Thoracic aorta (tissue), 2 donors: ENCODE measurements around the gene HPS3. TPM values are rescaled to one million over a fixed set of nuclear protein-coding genes. Genes with fewer than 3 reads are reported as not detected.

Source experiments
- ATAC-seq: fragments of 150-250 bp; one replicate; pipeline ENCODE4 v1.8.0; 2017; ENCODE audit warnings: low read depth; ENCODE audit not compliant: insufficient number of reproducible peaks, low FRiP score
- DNase-seq: peaks from one replicate; pipeline ENCODE4 v3.0.0-alpha.2; 2020; ENCODE audit warnings: low spot score
- H3K27ac ChIP-seq, 2 donors: fragments of 200-600 bp; sonication (generic); 1 replicate in 1 of 2; 2 replicates in 1 of 2; pipeline ENCODE4 v1.5.1; 2016; ENCODE audit warnings: mild to moderate bottlenecking in 2 of 2, moderate library complexity in 2 of 2
- H3K27me3 ChIP-seq: fragments of 200-600 bp; sonication (generic); replicated peaks from 2 replicates; pipeline ENCODE4 v1.6.0; 2016; ENCODE audit warnings: mild to moderate bottlenecking; ENCODE audit not compliant: insufficient read depth
- H3K36me3 ChIP-seq: fragments of 200-600 bp; sonication (generic); one replicate; pipeline ENCODE4 v1.5.1; 2016
- H3K4me1 ChIP-seq, 2 donors: fragments of 200-600 bp; sonication (generic); 1 replicate in 1 of 2; 2 replicates in 1 of 2; pipeline versions ENCODE4 v1.5.1 to v1.6.0; 2016; ENCODE audit warnings: low read depth in 2 of 2, mild to moderate bottlenecking in 1 of 2; ENCODE audit not compliant: control insufficient read depth in 1 of 2
- H3K4me3 ChIP-seq: fragments of 200-600 bp; sonication (generic); 2 replicates; pipeline ENCODE4 v1.5.1; 2016; ENCODE audit warnings: mild to moderate bottlenecking
- H3K9me3 ChIP-seq: fragments of 200-600 bp; sonication (generic); 2 replicates; pipeline ENCODE4 v1.5.1; 2016
- total RNA-seq, 2 donors: library from RNA; depleted of rRNA; stranded (reverse); fragments of >200 nt; gene quantifications; one replicate each; pipeline versions ENCODE4 v1.1.0 to v1.2.3, GENCODE V29; 2016
- TF ChIP-seq, protein P1 (sequence below): fragments of 200-600 bp; sonication (generic); IDR thresholded peaks from one replicate; pipeline ENCODE4 v1.5.1; 2019; ENCODE audit warnings: antibody characterized with exemption

HPS3 gene, protein sequence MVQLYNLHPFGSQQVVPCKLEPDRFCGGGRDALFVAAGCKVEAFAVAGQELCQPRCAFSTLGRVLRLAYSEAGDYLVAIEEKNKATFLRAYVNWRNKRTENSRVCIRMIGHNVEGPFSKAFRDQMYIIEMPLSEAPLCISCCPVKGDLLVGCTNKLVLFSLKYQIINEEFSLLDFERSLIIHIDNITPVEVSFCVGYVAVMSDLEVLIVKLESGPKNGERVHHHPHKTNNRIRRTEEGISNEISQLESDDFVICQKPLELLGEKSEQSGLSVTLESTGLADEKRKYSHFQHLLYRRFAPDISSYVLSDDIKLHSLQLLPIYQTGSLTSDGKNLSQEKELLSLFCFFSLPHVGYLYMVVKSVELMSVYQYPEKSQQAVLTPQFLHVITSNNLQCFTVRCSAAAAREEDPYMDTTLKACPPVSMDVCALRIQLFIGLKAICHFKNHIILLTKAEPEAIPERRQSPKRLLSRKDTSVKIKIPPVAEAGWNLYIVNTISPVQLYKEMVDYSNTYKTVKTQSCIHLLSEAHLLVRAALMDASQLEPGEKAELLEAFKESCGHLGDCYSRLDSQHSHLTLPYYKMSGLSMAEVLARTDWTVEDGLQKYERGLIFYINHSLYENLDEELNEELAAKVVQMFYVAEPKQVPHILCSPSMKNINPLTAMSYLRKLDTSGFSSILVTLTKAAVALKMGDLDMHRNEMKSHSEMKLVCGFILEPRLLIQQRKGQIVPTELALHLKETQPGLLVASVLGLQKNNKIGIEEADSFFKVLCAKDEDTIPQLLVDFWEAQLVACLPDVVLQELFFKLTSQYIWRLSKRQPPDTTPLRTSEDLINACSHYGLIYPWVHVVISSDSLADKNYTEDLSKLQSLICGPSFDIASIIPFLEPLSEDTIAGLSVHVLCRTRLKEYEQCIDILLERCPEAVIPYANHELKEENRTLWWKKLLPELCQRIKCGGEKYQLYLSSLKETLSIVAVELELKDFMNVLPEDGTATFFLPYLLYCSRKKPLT
- 10 to 100 TPM; 21.3 to 22.9 TPM for total RNA-seq

DNA sequence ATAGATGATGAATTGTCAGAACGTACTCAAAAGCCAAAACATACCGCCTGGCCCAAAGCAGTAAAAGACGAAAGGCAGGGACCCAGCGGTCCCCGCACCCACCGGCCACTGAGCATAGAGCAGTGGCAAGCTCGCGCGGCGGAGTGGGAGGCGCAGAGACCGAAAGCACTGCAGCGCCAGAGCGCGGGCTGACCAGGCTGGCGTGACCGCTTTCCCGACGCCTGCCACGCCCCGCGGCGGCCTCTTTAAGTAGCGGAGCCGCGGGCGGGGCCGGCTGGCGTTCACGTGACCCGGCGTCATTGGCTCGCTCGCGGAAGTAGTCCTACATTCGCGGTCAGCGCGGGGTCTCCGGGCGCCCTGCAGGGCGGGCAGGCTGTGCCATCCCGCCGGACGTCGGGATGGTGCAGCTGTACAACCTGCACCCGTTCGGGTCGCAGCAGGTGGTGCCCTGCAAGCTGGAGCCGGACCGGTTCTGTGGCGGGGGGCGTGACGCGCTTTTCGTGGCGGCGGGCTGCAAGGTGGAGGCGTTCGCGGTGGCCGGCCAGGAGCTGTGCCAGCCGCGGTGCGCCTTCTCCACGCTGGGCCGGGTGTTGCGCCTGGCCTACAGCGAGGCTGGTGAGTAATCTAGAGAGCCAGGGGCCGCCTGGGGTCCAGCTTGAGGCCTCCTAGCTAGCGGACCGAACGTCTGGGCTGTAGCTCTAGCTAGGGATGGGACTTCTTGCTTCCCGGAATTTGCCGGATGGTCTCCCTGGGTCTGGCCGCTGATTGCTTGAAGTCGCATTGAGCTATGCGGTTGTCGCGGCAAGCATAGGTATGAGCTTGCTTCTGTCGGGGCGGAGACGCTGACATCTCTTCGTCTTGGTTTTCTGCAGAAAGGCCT is at the start of gene HPS3:
Gene HPS3, plus strand, starts transcription at position 313 of the 880 bp plus-strand sequence. Its CDS starts 86 bp downstream, at position 399.
- TF ChIP-seq, protein P1, sequence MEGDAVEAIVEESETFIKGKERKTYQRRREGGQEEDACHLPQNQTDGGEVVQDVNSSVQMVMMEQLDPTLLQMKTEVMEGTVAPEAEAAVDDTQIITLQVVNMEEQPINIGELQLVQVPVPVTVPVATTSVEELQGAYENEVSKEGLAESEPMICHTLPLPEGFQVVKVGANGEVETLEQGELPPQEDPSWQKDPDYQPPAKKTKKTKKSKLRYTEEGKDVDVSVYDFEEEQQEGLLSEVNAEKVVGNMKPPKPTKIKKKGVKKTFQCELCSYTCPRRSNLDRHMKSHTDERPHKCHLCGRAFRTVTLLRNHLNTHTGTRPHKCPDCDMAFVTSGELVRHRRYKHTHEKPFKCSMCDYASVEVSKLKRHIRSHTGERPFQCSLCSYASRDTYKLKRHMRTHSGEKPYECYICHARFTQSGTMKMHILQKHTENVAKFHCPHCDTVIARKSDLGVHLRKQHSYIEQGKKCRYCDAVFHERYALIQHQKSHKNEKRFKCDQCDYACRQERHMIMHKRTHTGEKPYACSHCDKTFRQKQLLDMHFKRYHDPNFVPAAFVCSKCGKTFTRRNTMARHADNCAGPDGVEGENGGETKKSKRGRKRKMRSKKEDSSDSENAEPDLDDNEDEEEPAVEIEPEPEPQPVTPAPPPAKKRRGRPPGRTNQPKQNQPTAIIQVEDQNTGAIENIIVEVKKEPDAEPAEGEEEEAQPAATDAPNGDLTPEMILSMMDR: peak; percentile 4
- no peaks in the 10 kb centered on the region for H3K27me3 ChIP-seq
- H3K9me3 ChIP-seq: no peaks in the 10 kb centered on the region
- H3K4me1 ChIP-seq: peaks cover 11 to 32% of the 10 kb centered on the region in 2 donors
- H3K36me3 ChIP-seq: no peaks in the 10 kb centered on the region
- peak; percentile 73 for DNase-seq
- peak; percentile 88 for ATAC-seq
- peak within 1 kb of the TSS; percentile 87 to 92 for H3K27ac ChIP-seq
- peak within 1 kb of the TSS; percentile 96 for H3K4me3 ChIP-seq

DNA sequence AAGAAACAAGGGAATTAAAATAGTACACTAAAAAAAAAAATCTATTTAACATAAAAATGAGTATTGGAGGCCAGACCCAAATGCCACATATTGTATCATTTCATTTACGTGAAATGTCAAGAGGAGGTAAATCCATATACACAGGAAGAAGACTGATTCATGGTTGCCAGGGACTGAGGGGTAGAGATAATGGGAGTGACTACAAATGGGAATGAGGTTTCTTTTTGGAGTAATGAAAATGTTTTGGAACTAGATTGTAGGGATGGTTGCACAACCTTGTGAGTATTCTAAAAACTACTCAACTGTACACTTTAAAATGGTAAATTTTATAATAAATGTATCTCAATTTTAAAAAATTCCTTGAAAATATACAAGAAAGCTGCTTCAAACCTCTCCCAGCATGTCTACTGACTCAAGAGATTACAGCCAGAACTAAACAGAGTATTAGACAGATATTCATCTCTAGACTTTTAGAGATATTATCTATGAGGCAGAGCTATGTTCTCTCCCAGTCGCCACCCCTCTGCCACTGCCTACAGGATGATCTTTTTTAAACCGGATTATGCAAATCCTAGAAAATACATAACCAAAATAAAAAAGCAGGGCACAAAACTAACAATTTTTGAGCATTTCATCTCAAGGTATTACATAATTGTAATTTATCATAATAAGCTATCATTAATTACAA is 49.3 kb upstream of the HPS3 start:
- peaks cover 22 to 29% of the 10 kb centered on the region in 2 donors for H3K4me1 ChIP-seq
- no peak overlapping the region for H3K27ac ChIP-seq
- ATAC-seq (no peak), DNase-seq (no peak)
- H3K9me3 ChIP-seq: no peaks in the 10 kb centered on the region
- H3K4me3 ChIP-seq: no peak overlapping the region
- H3K36me3 ChIP-seq: peaks cover 3% of the 10 kb centered on the region
- no peaks in the 10 kb centered on the region for H3K27me3 ChIP-seq
- TF ChIP-seq, protein P1: no peak

DNA sequence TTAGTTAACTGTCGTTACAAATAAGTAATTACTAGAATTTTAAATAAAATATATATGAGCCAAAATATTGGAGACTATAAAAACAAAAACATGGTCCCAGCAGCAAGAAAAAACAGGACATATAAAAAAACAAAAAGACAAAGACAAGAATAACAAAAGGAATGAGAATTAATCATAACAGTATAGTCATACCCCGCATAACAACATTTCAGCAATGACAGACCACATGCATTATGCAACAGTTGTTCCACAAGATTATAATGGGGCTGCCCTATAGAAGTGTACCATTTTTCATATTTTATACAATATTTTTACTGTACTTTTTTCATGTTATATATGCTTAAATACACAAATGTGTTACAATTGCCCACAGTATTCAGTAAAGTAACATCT is 48.7 kb upstream of the HPS3 start:
- Histone ChIP-seq H3K36me3 (peaks cover under 1% of the 10 kb centered on the region), H3K9me3 (no peaks in the 10 kb centered on the region), H3K27ac (no peak overlapping the region), H3K27me3 (no peaks in the 10 kb centered on the region), H3K4me3 (no peak overlapping the region), H3K4me1 (peaks cover 24 to 32% of the 10 kb centered on the region in 2 donors)
- DNase-seq: no peak
- TF ChIP-seq, protein P1: no peak
- no peak for ATAC-seq

DNA sequence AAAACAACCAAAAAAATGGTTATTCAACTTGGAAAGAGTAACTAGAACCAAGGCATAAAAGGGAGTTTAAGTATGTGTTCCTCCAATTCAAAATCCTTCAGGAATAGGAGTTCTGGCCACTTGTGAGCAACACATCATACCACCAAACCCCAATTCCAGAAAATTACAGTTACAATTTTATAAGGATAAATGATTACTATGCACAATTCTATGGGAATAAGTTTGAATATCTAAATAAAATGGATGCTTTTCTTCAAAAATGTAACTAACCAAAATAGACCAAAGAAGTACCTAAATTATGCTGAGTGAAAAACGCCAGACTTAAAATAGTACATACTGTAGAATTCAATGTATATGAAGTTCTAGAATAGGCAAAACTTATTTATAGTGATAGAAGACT is 47.7 kb upstream of the HPS3 start:
- Histone ChIP-seq H3K27ac (no peak overlapping the region), H3K27me3 (no peaks in the 10 kb centered on the region), H3K4me3 (no peak overlapping the region), H3K4me1 (peaks cover 25 to 32% of the 10 kb centered on the region in 2 donors), H3K9me3 (no peaks in the 10 kb centered on the region), H3K36me3 (no peaks in the 10 kb centered on the region)
- TF ChIP-seq, protein P1: no peak
- ATAC-seq: no peak
- DNase-seq: no peak
